HG03103 (cell line): ENCODE data around the gene URB2.

Experiments
- ATAC-seq: cut with Tn5 transposase; IDR thresholded peaks from one replicate; pipeline ENCODE4 v1.9.1; 2021; ENCODE audit warnings: low read depth; ENCODE audit not compliant: unreplicated experiment

URB2 gene

DNA sequence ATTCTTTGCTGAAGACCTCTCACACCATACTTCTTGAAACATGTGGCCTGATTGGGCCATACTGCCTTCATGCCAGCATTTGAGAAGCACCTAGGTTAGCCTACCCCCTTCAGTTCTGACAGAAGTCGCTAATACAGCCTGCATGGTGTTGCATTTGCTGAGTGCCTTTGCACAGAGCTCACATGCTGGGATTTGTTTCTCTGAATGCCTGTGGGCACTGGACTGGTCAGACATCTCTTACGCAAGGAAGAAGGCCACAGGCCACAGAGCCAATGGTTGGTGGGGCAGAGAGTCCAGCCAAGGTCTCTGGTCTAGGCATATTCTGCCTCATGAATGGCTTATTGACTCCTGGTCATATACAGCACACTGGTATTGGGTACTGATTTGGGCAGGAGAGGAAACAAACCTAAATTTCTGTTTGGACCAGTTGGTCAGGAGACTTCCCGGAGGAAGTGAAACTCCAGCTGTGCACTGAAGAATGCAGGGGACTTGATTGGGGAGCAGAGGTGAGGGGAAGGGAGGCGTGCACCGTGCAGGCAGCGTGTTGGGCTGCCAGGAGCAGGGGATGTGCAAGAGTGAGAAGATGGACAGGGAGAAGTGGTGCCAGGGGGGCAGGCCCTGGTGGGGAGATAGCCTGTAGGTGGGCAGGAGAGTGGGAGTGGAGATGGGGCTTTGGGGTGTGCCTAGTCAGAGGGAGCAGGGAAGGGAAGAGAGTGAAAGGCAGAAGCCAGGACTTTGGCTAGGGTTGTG lies 18.1 kb downstream of the URB2 start:
- ATAC-seq: peak; percentile 57

DNA sequence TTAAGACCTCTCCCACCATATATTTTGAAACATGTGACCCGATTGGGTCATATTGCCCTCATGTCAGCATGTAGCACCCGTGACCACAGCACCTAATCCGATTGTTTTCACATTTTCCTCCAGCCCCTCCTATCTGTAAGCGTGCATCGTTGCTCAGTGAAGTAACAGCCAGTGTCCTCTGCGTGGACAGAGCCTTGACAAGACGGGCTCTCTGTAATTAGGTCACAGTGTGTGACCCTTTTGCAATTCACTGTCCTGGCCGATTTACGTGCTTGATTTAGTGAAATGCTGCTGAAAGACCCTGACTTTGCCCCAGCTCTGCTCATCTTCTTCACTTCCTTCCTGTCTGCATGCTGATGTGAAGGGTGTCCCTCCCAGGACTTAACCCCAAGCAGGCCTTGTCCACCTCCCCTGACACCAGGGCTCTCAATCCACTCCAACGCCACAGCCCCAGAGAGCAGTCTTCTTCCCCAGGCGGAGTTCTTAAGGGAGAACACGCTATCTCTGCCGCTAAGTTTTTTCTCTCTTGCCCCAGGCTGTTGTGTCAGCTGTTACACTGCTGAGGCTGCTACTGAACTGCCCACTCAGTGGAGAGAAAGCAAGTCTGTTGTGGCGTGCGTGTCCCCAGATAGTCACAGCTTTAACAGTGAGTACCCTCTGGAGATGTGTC lies 19.4 kb downstream of the URB2 start:
- no peak for ATAC-seq

DNA sequence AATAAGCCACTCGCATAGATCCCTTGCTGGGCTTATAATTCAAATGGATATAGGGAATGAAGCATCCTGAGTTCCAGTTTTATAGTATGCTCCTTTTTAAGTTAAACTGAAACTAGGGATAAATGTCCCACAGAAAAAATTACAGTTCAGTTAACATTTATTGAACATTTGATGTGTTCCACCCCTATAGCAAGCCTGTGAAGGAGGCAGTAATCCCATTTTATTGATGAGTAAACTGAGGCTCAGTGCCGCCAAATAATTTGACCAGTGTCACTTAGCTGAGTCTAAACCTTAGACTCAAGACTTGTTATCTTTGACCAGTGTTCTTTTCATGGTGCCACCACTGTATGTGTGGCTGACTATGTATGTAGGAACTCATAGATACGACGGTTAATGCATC lies 22.4 kb downstream of the URB2 start:
- ATAC-seq: no peak

DNA sequence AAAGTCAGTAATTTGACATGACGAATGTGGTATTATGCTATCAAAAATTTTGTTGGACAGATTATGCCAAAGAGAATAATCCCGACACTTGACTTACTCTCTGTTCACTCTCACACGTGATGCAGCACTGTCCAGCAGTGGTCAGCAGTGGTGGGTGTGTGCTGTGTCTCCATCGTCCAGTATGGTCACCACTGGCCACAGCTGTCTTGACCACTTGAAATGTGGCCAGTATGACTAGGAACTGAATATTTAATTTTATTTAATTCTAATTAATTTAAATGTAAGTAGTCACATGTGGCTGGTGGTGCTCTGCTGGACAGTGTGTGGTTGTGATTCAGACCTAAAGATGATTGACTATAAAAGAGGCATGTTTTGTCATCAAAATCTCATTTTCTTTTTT lies 24.0 kb downstream of the URB2 start:
- no peak for ATAC-seq

DNA sequence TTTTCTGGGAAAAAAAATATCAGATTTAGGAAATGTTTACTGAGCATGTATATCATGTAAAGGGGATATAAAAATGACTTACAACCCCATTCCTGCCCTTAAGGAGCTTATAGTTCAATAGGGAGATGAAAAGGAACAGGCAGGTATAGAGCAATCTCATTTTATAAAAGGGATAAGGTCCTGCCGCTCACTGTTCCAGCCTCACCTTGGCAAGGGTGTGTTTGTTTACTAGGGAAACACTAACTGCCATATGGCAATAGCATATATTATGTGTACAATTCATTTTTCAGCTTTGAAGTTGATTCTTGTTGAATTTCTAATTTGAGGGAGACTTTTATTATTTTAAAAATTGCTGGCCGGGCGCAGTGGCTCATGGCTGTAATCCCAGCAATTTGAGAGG lies 25.5 kb downstream of the URB2 start:
- ATAC-seq: no peak

DNA sequence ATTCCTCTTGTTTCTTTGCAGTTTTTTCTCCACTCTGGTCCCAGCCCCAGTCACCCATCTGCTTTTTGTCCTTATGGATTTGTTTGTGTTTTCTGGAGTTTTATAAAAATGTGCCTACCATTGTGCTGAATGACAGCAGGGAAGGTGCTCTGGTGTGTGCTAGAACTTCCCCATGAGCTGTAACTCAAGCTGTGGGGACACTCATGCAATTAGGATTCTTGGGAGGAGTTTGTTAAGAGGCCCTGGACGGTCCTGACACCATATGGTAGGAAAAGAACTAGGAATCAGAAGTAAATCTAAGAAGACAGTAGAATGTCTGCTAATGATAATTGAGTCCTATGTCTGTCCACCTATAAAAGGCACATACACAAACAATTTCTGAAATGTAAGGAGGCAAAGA lies 27.4 kb downstream of the URB2 start:
- no peak for ATAC-seq

DNA sequence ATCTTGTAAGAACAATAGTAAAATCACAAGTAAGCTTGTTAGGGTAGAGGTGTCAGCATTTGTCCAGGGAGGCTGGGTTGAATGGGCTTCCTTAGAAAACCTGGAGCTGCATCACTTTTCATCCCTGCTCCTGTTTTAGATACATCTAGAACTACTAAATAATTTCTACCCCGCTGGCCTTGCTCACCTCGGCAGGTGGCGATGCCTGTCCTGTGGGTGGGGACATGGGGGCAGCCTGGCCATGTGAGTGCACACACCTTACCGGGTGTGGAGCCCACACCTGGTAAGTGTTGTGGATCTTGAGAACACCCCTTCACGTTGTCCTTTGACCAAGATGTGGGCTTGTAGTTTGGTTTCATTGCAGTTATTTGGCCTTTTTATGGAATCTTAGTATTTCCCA lies 29.7 kb downstream of the URB2 start:
- no peak for ATAC-seq

DNA sequence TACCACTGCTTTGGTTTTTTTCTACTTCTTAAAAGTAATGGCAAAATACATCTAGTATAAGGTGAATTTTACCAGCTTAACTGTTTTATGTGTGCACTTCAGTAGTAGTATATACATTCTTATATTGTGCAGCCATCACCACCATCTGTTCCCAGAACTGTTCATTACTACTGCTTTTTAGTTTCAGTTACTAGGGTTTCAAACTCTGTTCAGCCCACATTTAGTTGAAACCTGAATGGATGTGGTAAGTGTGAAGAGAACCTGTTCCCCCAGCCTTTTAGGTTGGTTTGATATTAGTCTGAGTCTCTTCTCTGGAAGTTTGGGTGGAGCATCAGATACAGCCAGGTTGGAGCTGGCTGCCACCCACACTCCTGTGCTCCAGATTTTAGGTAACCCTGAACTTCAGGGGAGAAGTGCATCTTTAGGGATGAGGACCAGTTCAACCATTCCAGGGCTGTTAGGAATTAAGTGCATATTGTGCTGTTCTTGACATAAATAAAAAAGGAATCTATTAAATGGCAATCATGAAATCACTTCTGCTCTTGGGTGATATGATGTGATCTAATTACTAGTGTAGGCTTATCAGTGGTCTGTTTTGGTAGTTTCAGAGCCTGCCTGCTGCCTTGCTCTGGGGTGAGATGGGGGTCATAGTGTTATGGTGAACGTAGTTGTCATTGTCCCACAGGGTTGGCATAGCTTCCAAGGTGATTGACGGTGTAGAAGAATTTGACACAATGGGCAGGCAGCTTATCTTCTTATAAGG lies 32.1 kb downstream of the URB2 start:
- no peak for ATAC-seq

DNA sequence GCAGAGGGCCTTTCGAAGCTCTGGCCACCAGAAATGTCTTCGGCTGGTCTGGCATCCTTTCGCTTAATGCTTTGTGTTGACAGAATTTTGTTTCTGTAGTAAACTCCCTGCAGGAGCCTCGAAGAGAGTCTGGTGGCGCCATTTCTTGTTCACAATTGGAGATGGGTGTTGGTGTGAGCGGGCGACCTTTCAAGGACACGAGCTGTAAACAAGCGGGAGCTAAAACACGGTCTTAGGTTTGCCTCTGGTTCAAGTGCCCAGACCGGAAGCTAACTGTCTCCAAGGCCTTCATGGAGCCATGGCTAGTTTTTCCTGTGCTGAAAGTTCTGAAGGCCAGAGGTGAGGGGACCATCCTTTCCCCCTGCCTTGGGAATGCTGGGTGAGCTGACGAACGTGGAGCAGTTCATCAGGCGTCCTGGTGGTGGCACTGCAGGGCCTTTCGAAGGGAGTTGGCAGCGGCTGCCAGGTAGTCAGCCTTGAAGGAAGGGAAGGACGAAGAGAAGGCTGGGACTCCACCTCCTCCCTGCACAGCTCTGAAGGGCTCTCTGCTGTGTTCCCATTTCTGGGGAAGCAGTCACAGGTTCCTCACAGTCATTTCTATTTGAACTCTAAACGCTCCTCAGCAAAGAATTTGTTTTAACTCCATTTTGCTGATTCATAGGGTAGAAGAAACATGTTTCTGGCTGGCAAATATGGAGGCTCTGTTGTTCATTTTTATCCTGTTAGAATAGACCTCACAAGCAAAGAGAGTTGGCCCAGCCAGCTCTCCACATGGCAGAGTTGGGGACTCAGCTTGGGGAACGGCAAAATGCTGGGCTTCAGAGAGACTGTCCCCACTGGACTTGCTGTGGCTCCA lies 35.2 kb downstream of the URB2 start:
- ATAC-seq: peak; percentile 75

DNA sequence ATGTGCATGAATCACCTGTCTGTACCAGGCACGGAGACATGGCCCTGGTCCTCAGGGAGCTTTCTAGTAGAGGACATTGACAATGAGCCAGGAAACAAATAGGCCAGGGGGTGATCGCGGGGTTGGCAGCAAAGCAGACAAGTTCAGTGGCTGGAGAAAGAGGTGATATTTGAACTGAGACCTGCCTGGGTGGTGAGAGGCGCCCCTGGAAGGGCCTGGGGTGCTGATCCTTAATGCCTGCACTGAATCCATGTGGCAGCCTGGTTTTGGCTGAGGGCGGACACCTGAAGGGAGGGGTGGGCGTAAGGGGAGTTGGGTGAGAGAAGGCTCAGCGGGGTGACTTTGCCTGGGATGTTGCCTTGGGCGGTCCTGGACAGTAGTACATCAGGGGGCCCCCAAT lies 35.9 kb downstream of the URB2 start:
- no peak for ATAC-seq

DNA sequence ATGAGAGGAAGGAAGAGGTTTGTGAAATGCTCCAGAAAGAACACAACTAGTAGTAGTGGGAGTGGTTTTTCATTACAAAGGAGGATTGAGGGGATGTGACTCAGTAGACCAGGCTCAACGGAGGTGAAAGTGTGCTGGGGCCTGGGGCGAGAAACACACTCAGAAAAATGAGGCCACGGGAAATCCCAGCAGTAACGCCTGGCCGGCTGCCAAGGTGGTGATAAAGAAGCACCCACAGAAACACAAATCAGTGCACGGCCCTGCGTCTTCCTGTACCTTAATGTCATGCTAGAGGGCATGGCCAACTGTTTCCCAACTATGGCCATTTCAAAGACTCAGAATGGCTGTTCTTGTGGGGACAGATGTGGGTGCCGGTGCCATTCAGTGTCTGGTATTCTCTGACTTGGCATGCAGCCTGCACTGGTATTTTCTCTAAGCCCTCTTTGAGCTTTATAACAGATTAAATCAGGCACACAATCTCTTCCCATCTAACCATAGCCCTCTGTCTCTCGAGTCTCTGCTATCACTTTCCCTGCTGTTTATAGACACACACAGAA lies 38.2 kb downstream of the URB2 start:
- no peak for ATAC-seq

DNA sequence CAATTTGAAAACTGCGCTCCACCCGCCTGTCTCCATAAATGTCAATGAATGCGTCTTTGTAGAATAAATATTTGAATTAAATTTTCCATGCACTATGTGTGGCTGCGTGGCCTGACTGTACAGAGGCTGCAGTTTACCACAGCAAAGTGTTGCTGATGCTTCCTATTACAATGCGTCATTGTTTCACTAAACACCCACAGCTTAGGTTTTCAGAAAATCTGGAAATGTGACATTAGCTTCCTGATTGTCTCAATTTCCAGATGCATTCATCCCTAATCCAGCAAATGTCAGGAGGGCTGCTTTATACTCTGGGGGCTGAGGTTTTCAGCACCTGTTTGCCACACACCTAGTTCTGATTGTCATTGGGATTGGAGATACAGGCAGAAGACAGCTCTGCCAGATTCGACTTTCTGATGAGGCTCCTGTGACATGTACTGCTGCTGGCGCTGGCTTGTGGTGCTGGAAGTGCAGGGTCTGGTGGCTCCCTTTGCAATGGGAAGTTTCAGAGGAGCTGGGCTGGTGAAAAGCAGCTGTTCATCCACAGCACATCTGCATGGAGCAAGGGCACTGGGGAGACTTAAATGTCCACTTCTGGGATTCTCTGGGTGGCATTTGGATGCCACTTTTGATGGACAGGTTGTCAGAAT lies 40.0 kb downstream of the URB2 start:
- ATAC-seq: no peak

DNA sequence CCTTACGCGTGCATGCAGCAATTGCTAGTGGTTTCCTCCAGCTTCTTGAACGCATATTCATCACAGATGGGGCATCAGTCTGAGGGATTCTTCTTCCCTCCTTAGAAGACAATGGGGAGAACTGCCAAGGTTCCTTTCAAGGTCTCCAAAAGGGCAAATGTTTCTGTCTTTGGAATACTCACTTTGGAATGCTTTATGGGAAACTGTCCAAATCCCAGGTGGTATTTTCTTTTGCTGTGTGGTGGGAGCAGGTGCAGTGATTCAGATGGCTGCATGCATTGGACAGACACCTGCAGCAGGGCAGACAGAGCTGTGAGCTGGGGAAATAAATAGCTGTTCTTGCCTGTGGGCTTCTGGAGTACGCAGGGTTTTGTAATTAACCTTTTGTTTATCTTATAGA lies 40.5 kb downstream of the URB2 start:
- ATAC-seq: no peak

DNA sequence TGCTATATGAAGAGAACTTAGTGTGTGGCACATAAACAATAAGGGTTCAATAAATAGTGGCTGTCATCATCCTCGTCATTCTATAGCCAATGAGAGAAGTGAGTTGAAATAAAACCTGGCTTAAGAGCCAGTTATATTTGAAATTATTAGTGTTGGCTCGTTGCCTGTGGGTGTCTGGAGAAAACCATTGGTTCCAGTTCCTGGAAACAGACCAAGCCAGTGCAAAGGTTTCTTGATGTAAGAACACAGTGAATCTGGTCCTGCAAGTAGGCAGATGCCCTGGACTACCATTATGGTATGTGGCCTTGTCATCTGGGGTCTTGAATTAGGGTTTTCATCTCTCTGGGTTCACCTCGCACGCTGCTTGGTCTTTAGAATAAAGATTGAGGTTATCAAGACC lies 43.3 kb downstream of the URB2 start:
- no peak for ATAC-seq

DNA sequence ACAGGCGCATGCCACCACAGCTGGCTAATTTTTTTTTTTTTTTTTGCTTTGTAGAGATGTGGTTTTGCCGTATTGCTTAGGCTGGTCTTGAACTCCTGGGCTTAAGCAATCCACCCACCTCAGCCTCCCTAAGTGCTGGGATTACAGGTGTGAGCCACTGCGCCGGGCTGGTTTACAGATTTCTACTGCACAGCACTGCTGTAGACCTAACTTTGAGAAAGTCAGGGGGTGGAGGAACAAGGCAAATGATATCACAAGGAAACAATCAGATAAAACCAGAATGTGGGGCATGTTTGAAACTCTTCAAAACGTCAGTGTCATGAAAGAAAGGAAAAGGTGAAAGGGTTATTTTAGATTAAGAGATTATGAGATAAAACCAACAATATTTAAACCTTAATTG lies 45.3 kb downstream of the URB2 start:
- no peak for ATAC-seq

DNA sequence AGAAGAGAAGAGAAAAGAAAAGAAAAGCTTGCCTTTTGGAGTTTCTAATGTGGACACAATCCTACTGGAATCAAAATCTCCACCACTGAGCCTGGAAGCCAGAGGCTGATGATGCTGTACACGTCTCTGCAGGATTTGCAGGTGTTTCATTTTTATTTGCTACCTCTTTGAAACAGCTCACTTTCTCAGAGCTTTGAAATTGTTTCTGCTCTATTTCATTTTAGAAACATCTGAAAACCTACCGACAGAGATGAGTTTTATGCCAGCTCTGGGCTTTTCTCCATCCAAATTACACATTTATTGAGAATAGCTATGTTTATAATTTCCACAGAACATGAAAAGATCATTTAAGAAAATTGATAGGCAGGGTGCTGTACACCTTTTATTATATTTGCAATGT lies 46.2 kb downstream of the URB2 start:
- no peak for ATAC-seq

DNA sequence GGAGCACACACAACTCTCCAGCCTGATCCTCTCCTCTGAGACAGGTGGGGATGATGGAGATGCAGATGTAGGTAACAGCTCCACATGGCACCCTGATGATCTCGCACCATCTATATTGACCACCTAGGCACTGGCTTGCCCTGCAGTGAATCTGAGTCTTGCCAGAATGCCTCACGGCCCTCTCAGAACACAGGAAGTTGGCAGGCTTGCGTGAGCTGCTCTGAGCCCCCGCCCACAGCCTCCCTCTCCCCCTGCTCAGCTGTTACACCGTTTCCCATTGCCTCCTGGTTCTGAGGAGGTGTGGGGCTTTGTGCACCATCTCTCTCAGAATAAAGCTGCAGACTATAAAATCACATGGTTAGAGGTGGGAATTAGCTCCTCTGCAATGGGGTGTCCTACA lies 48.0 kb downstream of the URB2 start:
- no peak for ATAC-seq

DNA sequence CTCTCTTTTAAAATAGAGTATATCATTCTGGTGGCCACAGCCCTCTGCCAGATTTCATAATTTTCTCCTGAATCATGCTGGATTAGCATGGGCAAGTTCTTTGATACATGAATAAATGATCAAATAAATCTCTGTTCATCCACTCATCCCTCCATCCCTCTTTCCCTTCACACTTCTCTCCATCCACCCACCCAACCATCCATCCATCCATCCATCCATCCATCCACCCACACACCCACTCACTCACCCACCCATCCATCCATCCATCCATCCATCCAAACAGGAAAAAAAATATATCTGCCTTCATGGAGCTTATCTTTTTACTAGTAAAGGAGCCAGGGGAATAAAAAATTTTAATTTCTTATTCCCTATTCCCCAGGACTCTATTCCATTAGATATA lies 49.3 kb downstream of the URB2 start:
- ATAC-seq: no peak

DNA sequence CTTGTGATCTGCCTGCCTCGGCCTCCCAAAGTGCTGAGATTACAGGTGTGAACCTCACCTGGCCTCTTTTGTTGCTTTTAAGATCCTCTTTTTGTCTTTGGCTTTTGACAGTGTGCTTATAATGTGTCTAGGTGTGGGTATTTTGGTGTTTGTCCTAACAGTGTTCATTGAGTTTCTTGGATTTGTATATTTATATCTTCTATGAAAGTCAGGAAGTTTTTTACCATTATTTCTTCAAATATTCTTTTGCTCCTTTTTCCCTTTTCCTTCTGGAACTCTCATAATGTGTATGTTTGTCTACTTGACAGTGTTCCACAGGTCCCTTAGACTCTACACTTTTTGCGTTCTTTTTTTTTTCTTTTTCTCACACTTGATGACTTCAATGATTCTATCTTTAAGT lies 59.1 kb downstream of the URB2 start:
- no peak for ATAC-seq

DNA sequence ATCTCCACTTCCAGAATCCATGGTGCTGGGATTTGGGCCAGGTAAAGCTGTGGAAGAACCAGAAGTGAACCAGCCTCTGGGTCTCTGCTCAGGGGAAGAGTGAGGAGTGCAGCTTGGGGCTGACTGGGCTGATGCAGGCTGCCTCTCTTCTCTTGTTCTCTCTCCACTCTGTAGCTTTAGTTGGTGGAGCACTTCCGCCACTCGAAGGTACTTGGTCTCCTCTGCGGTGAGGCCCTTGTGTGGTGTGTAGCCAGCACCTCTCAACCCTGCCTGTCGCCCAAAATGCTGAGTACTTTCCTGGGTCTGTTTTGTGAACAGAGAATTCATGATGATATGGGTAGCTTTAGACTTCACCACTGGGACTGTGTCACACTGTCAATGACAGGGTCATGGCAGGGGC lies 63.2 kb downstream of the URB2 start:
- no peak for ATAC-seq
